Hepatocyte (in vitro differentiated cells): ENCODE data around the gene RPL10A.

Experiments
- CTCF ChIP-seq: fragments of 200-600 bp; sonication (generic); IDR thresholded peaks from 2 replicates; pipeline ENCODE4 v1.5.1; 2016; ENCODE audit warnings: antibody characterized with exemption, mild to moderate bottlenecking; ENCODE audit not compliant: poor library complexity
- EZH2phosphoT487 ChIP-seq: fragments of 200-600 bp; sonication (generic); IDR thresholded peaks from one replicate; pipeline ENCODE4 v1.6.1; 2018; ENCODE audit warnings: antibody characterized with exemption, mild to moderate bottlenecking, low read depth, moderate library complexity; ENCODE audit not compliant: unreplicated experiment, severe bottlenecking

GRCh38 chr6:35445691-35446090, 22.5 kb upstream of the RPL10A start:
- TF ChIP-seq CTCF = no peak
- TF ChIP-seq EZH2phosphoT487 = no peak
